ENCODE results near the gene LCLAT1. TPM values are rescaled to one million over a fixed set of nuclear protein-coding genes. Genes with fewer than 3 reads are reported as not detected.

The LCLAT1 gene
- total and polyA plus RNA-seq, 2 donors (not counting 1 experiment from before 2014, with no cell fraction given): 5.1 to 21.9 TPM

DNA sequence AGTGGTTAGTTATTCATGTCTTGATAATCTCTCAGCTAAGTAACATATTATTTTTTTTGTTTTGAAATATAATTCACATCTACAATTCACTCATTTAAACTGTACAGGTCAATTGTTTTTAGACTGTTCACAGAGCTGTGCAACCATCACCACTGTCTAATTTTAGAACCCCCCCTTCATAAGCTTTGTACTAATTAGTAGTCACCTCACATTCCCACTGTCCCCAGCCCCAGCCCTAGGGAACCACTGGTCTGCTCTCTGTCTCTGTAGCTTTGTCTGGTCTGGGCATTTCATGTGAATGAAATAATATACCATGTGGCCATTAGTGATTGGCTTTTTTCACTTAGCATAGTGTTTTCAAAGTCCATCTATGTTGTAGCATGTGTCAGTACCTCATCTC is 55.3 kb downstream of the LCLAT1 start:
- H3K4me3 Mint-ChIP-seq: no peak overlapping the region
- peak overlapping the region; percentile 93 for H3K27ac Mint-ChIP-seq
- intact Hi-C loops (cut with micrococcal nuclease): loop anchor here (10.0 kb wide), 1 partner anchor 82 kb away; no protein-coding TSS in a partner anchor

DNA sequence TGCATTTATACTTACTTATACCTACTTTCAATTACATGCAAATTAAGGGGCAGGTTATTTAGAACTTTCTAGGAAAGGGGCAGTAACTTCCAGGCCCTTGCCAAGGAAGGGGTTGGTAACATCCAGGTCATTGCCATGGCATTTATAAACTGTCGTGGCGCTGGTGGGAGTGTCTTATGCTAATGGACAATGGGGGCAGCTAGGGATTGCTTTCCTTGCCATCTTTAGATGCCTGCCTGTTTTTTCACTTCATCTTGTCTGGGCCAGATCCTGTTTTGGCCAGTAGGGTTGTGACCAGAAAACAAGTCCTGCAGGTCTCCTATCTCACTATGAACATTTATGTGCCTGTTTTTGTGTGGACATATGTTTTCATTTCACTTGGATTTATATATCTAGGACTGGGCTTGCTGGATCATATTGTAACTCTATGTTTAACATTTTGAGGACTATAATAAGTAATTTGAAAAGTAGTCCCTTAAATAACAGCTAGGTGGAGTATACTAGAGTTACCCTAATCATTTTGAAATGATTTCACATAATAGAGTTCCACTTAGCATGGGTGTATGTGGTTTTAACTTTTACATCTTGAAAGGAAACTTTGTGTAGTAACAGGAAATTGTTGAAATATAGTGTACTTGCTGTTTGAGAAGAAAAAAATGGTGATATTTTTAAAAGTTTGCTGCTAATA is 56.1 kb downstream of the LCLAT1 start:
- intact Hi-C loops (cut with micrococcal nuclease): loop anchor here (10.0 kb wide), 1 partner anchor 82 kb away; no protein-coding TSS in a partner anchor
- peaks cover 15% of the 10 kb centered on the region for H3K9me3 Mint-ChIP-seq (ENCODE audit: insufficient read depth)
- Histone ChIP-seq H3K36me3 (replicated peaks in 1 of 2; ENCODE audit: control extremely low read depth in 1 of 2, control insufficient read depth in 1 of 2, extremely low read depth in 1 of 2, insufficient read depth in 2 of 2, low read length in 1 of 2) (no peaks in the 10 kb centered on the region), H3K79me2 (ENCODE audit: control insufficient read depth, insufficient read depth, low read length) (peaks cover 59% of the 10 kb centered on the region), H4K20me1 (ENCODE audit: control insufficient read depth, insufficient read depth, low read length, poor library complexity, severe bottlenecking) (no peaks in the 10 kb centered on the region), H3K4me2 (replicated peaks; ENCODE audit: low read depth, low read length, poor library complexity, severe bottlenecking) (peak overlapping the region; percentile 56), H3K27me3 (replicated peaks in 1 of 4; ENCODE audit: control extremely low read depth in 1 of 4, control insufficient read depth in 3 of 4, insufficient read depth in 4 of 4, low read length in 3 of 4) (no peaks in the 10 kb centered on the region), H3K4me3 (ENCODE audit: control extremely low read depth in 1 of 5, extremely low read depth in 1 of 5, insufficient read depth in 1 of 5, low read depth in 2 of 5, low read length in 4 of 5) (peak overlapping the region in 1 of 5 experiments; percentile 34), H3K27ac (ENCODE audit: low read length in 2 of 2) (peak overlapping the region; percentile 48 to 76), H3K4me1 (ENCODE audit: control insufficient read depth in 2 of 2, insufficient read depth in 2 of 2, low read length in 2 of 2) (peaks cover 28 to 37% of the 10 kb centered on the region in 2 donors), H3K9ac (ENCODE audit: low read length) (peak overlapping the region; percentile 44), H3K9me3 (ENCODE audit: control extremely low read depth in 1 of 3, control insufficient read depth in 2 of 3, insufficient read depth in 1 of 3, low read length in 2 of 3) (peaks cover 5 to 43% (median 19%) of the 10 kb centered on the region in 3 donors), H2AFZ (ENCODE audit: insufficient read depth, low read depth, low read length, poor library complexity, severe bottlenecking) (peak overlapping the region; percentile 66)
- WGBS (ENCODE audit: insufficient coverage): 89% methylated on average over 2 of the region's 2 CpGs
- CTCF ChIA-PET: interaction anchor here (1.2 to 2.1 kb wide), 4 partner anchors 78 to 280 kb away, joined by 4 to 6 read pairs (median 6); no protein-coding TSS in a partner anchor
- H3K27me3 Mint-ChIP-seq: no peaks in the 10 kb centered on the region
- ATAC-seq (ENCODE audit: low read depth): peak; percentile 60
- H3K4me3 Mint-ChIP-seq: peak overlapping the region; percentile 73
- POLR2A ChIA-PET: interaction anchor here (0.9 to 1.3 kb wide), 2 partner anchors 10 to 273 kb away, joined by 3 read pairs; no protein-coding TSS in a partner anchor
- TF ChIP-seq, protein P1, sequence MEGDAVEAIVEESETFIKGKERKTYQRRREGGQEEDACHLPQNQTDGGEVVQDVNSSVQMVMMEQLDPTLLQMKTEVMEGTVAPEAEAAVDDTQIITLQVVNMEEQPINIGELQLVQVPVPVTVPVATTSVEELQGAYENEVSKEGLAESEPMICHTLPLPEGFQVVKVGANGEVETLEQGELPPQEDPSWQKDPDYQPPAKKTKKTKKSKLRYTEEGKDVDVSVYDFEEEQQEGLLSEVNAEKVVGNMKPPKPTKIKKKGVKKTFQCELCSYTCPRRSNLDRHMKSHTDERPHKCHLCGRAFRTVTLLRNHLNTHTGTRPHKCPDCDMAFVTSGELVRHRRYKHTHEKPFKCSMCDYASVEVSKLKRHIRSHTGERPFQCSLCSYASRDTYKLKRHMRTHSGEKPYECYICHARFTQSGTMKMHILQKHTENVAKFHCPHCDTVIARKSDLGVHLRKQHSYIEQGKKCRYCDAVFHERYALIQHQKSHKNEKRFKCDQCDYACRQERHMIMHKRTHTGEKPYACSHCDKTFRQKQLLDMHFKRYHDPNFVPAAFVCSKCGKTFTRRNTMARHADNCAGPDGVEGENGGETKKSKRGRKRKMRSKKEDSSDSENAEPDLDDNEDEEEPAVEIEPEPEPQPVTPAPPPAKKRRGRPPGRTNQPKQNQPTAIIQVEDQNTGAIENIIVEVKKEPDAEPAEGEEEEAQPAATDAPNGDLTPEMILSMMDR (IDR thresholded peaks at IDR 0.05): peak; percentile 46
- TF ChIP-seq EZH2 (IDR thresholded peaks at IDR 0.05; ENCODE audit: borderline replicate concordance, insufficient read depth, low read depth, low read length, poor library complexity, severe bottlenecking): no peak
- no peak for DNase-seq
- H3K4me1 Mint-ChIP-seq: peaks cover 48% of the 10 kb centered on the region
- peak overlapping the region; percentile 93 for H3K27ac Mint-ChIP-seq

More for the DNA sequence above, 55.3 kb downstream of the LCLAT1 start:
- Histone ChIP-seq H3K27me3 (replicated peaks in 1 of 4; ENCODE audit: control extremely low read depth in 1 of 4, control insufficient read depth in 3 of 4, insufficient read depth in 4 of 4, low read length in 3 of 4) (no peaks in the 10 kb centered on the region), H3K36me3 (replicated peaks in 1 of 2; ENCODE audit: control extremely low read depth in 1 of 2, control insufficient read depth in 1 of 2, extremely low read depth in 1 of 2, insufficient read depth in 2 of 2, low read length in 1 of 2) (peaks cover 0 to 6% of the 10 kb centered on the region in 2 experiments), H2AFZ (ENCODE audit: insufficient read depth, low read depth, low read length, poor library complexity, severe bottlenecking) (no peak overlapping the region), H3K27ac (ENCODE audit: low read length in 2 of 2) (peak overlapping the region in 1 of 2 donors; percentile 76), H4K20me1 (ENCODE audit: control insufficient read depth, insufficient read depth, low read length, poor library complexity, severe bottlenecking) (no peaks in the 10 kb centered on the region), H3K9ac (ENCODE audit: low read length) (no peak overlapping the region), H3K4me1 (ENCODE audit: control insufficient read depth in 2 of 2, insufficient read depth in 2 of 2, low read length in 2 of 2) (peaks cover 28 to 37% of the 10 kb centered on the region in 2 donors), H3K4me3 (ENCODE audit: control extremely low read depth in 1 of 5, extremely low read depth in 1 of 5, insufficient read depth in 1 of 5, low read depth in 2 of 5, low read length in 4 of 5) (no peak overlapping the region), H3K9me3 (ENCODE audit: control extremely low read depth in 1 of 3, control insufficient read depth in 2 of 3, insufficient read depth in 1 of 3, low read length in 2 of 3) (peaks cover 9 to 51% (median 23%) of the 10 kb centered on the region in 3 donors), H3K79me2 (ENCODE audit: control insufficient read depth, insufficient read depth, low read length) (peaks cover 59% of the 10 kb centered on the region), H3K4me2 (replicated peaks; ENCODE audit: low read depth, low read length, poor library complexity, severe bottlenecking) (peak overlapping the region; percentile 1)
- H3K27me3 Mint-ChIP-seq: no peaks in the 10 kb centered on the region
- DNase-seq (no peak), ATAC-seq (ENCODE audit: low read depth) (no peak)
- H3K9me3 Mint-ChIP-seq (ENCODE audit: insufficient read depth): peaks cover 22% of the 10 kb centered on the region
- ChIA-PET CTCF (no interaction called here), POLR2A (no interaction called here)
- peaks cover 40% of the 10 kb centered on the region for H3K4me1 Mint-ChIP-seq
- TF ChIP-seq EZH2 (IDR thresholded peaks at IDR 0.05; ENCODE audit: borderline replicate concordance, insufficient read depth, low read depth, low read length, poor library complexity, severe bottlenecking): no peak
- TF ChIP-seq, protein P1 (IDR thresholded peaks at IDR 0.05): no peak

All from B cell (primary cell).